NCI-H2196 (cell line): ENCODE data around the gene CDH12.
"Not testable (repeated sequence)": the region's sequence is repeated elsewhere in the genome, so short reads cannot be mapped to it uniquely, and the experiment has no call there.

Experiments used
- DNase-seq: peaks from one replicate; lab custom pipeline; 2025; ENCODE audit not compliant: unreplicated experiment; lab: John Stamatoyannopoulos, UW

Gene CDH12

DNA sequence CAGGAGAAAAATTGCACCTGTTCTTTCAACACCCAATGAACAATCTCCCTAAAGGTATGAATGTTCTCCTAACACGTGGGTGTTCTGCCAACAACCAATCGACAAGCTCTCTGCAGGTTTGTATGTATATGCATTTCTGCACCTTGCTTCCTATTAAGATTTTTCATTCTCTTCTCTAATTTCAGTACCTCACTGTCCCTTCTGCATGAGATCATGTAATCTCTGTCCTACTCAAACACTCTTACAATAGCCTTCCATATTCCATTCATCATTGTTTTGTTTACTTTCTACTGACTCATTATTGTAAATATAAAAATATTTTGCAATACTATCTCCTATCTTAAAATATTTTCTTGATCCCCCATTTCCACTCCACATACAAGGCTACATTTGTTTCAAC, 382.0 kb downstream of the CDH12 start:
- DNase-seq: no peak

DNA sequence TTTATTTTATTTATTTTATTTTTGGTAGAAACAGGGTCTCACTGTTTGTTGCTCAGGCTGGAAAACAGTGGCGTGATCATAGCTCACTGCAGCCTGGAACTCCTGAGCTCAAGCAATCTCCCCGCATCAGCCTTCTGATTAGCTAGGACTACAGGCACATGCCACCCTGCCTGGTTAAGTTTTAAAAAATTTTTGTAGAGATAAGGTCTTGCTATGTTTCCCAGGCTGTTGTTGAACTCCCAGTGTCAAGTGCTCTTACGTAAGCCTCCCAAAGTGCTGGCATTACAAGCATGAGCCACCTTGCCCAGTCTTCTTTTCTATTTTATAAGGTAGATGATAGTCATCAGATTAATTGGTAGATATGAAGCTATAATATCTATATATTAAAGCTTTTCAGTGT, 382.7 kb downstream of the CDH12 start:
- no peak for DNase-seq

- DNase-seq: no peak
Observed at GRCh38 chr5:22465616-22466015, 387.5 kb downstream of the CDH12 start.

DNA sequence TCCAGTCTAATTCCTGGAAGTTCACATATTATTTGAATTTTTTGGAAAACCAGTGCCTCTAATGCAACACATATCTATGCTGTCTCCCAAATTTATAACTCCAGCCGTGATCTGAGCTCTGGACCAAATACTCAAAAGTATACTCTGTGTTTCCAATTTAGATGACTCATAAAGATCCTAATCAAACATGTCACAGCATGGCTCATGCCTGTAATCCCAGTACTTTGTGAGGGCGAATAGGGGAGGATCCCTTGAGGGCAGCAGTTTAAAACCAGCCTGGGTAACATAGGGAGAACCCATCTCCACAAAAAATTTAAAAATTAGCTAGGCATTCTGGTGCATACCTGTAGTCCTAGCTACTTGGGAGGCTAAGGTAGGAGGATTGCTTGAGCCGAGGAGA, 388.0 kb downstream of the CDH12 start:
- DNase-seq: no peak

DNA sequence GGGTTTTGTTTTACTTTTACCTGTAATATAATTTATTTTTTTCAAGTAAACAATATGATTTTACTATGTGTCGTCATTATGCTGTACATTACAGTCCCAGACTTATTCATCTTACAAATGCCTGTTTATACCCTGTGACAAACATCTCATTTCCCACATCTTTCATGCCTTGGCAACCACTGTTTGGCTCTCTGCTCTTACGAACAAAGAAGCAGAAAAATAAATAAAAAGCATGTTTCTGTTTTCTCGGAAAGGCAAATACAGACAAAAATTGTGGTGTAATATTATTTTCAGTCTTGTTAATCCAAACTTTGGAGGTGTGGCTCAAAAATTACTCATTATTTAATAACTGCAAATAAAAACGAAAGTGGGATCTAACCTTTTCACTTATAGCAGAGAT, 393.0 kb downstream of the CDH12 start:
- no peak for DNase-seq

GRCh38 chr5:22432905-22433304, 420.2 kb downstream of the CDH12 start:
- DNase-seq: no peak

- no peak for DNase-seq
Observed at GRCh38 chr5:22431840-22432239, 421.3 kb downstream of the CDH12 start.

DNA sequence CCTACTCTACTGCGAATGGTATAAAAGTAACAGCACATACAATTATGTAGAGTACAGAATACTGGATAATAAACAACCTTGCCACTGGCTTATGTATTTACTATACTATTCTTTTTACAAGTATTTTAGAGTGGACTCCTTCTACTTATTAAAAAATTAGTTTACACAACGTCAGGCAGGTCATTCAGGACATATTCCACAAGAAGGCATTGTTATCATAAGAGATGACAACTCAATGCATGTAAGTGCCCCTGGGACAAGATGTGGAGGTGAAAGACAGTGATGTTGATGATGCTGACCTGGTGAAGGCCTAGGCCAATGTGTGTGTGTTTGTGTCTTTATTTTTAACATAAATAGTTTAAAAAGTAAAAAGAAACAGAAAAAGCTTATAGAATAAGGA, 421.7 kb downstream of the CDH12 start:
- DNase-seq: no peak

GRCh38 chr5:22411554-22412349, 441.4 kb downstream of the CDH12 start:
- no peak for DNase-seq

GRCh38 chr5:22391956-22392355, 461.2 kb downstream of the CDH12 start:
- no peak for DNase-seq

DNA sequence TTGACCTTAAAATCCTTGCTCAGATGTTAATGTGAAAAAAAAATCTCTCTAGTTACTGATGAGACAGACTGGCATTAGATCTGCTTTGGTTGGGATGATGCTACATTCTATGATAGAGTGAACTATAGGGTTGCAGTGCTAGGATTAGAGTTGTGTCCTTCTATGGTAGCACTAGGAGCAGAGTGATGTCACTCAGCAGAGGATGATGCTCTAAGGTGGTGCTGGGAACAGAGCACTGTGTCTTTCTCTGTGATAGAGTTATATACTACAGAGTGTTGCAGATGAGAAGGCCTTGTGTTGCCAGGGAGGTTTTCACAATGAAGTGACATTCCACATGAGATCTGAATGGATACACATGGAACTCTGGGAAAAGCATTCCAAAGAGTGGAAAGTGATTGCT, 462.3 kb downstream of the CDH12 start:
- no peak for DNase-seq

DNA sequence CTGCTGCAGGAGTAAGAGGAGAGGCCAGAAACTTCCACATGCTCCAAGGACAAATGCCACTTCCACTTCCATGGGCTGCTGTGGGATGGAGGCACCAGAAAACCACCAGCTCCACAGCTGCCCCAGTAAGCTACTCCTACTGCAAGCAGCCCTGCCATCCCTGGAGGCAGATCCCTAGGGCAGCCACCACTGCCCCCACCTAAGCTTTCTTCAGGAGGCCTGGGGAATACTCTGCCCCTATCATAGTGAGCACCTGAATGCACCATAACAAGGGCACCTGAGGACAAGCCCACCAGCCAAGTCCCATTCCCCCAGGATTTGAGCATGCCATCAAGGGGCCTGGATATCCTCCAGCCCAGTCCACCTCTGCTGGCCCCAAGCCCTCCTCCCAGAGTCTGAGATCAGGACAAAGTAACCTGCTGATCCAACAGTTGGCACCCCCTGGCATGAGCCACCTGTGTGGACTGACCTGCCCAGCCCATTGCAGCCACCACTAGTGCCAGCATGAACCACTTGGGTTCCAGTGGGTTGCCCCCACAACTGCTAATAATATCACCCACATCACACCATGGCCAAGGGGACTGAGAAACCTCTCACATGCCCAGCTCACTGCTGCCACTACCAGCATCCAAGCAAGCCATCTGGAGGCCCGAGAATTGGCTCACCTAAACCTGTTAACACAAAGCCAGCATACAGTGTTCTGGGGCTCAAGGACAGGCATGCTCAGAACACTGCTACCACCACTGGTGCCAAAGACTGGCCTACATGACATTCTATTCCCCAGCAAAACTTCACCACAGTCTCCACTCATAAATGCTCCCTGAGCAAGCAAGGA, 480.1 kb downstream of the CDH12 start:
- no peak for DNase-seq

DNA sequence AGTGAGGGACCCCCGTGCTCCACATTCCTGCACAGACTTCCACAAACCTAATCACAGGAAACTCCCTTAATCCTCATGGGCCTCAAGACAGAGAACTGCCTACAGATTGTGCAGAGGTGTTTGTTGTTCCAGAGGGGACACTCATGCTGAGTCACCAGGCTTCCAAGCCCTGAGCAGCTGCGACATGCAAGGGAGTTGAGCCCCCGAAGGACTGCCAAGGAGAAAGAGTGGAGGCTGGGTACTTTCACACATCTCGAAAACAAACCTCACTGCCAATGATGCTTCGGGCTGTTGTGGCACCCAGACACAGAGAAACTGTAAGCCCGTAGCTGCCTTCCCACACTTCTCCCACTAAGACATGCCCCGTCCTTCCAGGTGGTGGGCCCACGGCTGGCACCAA, 480.8 kb downstream of the CDH12 start:
- no peak for DNase-seq

GRCh38 chr5:22354956-22355355, 498.2 kb downstream of the CDH12 start:
- DNase-seq: no peak

- DNase-seq: no peak
Observed at GRCh38 chr5:22352493-22352892, 500.7 kb downstream of the CDH12 start.

DNA sequence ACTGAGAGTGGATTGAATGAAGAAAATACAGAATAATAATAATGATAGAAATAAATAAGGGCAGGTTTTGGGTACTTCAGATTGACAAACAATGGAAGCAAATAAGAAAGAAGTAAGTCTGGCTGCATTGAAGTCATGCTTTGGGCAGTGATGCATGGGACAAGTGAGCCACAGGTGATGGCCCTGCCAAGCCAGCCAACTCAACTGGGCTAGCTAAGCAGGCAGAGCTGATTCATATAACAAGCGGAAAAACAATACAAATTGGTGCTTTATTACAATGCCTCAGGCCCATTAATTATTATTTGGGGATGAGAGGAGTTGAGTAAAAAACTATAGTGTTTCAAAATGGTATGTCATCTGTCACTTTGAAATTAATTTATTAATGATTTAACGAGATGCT, 502.0 kb downstream of the CDH12 start:
- no peak for DNase-seq

DNA sequence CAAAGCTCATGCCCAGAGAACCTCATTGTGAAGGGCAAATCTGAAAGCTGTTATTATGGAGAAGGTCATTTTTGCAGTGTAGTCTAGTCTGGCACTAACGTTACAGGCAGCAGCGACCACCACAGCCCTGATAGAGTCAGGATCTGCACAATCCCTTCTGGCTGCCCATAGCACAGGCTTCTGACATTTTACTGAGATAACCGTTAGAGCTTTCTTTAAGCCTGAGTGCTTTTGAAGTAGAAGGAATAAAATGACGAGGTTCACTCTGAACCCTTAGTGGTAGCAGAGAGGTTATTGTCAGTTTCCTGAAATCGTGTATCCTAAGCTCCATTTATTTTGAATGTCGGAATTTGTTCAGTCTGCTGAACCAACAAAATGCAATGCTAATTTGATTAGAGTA, 505.1 kb downstream of the CDH12 start:
- no peak for DNase-seq

DNA sequence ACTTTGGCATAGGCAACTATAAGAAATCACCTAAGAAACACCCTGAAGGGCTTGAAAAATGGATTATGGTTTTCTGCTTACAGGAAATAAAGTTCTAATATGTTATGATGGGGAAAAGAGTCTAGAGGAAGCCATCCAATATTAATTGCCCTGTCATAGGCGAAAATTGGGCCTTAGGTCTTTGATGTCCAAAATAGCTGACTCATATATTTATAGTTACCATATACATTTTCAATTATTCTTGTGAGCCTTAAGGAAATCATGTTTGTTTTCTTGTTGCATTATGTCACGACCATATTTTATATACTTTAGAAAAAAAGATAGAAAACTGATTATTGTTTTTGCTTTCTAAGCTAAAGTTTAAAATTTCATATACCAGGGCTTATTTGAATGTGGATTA, 509.1 kb downstream of the CDH12 start:
- DNase-seq: no peak

- DNase-seq: no peak
Observed at GRCh38 chr5:22341406-22341805, 511.7 kb downstream of the CDH12 start.

DNA sequence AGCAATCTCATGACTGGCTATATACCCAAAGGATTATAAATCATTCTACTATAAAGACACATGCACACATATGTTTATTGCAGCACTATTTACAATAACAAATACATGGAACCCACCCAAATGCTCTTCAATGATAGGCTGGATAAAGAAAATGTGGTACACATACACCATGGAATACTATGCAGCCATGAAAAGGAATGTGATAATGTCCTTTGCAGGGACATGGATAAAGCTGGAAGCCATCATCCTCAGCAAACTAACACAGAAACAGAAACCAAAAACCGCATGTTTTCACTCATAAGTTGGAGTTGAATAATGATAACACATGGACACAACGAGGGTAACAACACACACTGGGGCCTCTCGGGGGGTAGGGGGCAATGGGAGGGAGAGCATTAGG, 520.2 kb downstream of the CDH12 start:
- not testable (repeated sequence) for DNase-seq

GRCh38 chr5:22329683-22330082, 523.5 kb downstream of the CDH12 start:
- DNase-seq: no peak

DNA sequence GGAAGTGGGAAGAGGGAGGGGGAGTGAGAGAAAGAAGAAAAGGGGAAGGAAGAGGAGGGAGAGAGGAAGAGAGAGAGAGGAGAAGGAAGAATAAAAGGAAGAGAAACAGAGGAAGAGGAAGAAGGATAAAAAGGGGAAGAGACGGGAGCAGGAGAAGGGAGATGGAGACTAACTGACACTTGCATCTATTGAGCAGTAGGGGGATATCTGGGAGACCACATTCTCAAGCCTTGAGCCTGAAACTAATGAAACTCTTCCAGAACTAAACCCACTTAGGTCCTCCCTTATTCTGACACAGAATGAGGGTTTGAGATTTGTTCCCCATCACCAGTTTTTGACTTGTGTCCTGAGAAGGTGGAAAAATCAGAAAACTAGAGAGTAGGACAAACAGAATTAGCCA, 533.3 kb downstream of the CDH12 start:
- no peak for DNase-seq
